HepG2 (cell line): ENCODE data around the gene SERTAD1. TPM values are rescaled to one million over a fixed set of nuclear protein-coding genes. Genes with fewer than 3 reads are reported as not detected.

Experiments
- ATAC-seq: fragments of 200-7000 bp; cut with Tn5 transposase; 3 replicates; pipeline ENCODE4 v1.9.1; 2020; ENCODE audit warnings: mild to moderate bottlenecking, moderate library complexity
- BruUV-seq: library from RNA; stranded (reverse); fragments of 400-500 nt; replicated peaks from 2 replicates; lab custom pipeline; 2021; lab: Mats Ljungman, UMichigan
- CTCF ChIA-PET: fragments of 300-600 bp; formaldehyde crosslinking; extraction: SDS; loops from one replicate; lab custom pipeline; 2021; ENCODE audit warnings: low total read pairs, inconsistent platforms, low intra/inter-chr PET ratio; lab: Yijun Ruan, JAX
- POLR2A ChIA-PET: fragments of 350-600 bp; sonication (Branson Sonifier 250); formaldehyde crosslinking; loops from one replicate; lab custom pipeline; 2020; ENCODE audit warnings: antibody characterized with exemption, inconsistent platforms; lab: Yijun Ruan, JAX
- DNase-seq: peaks from one replicate; pipeline ENCODE4 v3.0.0-alpha.2; 2015; ENCODE audit warnings: low spot score
- FAIRE-seq: peaks from 3 replicates; lab custom pipeline; 2011; peaks lifted over from hg19 to GRCh38; lab: Jason Lieb, UNC
- H2AFZ ChIP-seq: one replicate; pipeline ENCODE4 v1.6.1; 2011; ENCODE audit warnings: low read length, inconsistent platforms
- H3K27ac ChIP-seq: fragments of 300-600 bp; 3 replicates; pipeline ENCODE4 v1.8.0; 2011; ENCODE audit warnings: mixed run types, mild to moderate bottlenecking, mixed read lengths, low read length, inconsistent platforms; ENCODE audit not compliant: insufficient read depth; ENCODE audit errors: extremely low read length
- H3K27me3 ChIP-seq, 2 experiments: fragments of 200-600 bp in 1 of 2; 2 replicates in 1 of 2; 3 replicates in 1 of 2; pipeline versions ENCODE4 v1.6.0 to v1.8.0; 2011; ENCODE audit warnings: low read length in 2 of 2, mild to moderate bottlenecking in 2 of 2, moderate library complexity in 2 of 2, inconsistent platforms in 1 of 2; ENCODE audit not compliant: insufficient read depth in 2 of 2, control insufficient read depth in 1 of 2
- H3K36me3 ChIP-seq, 2 experiments: fragments of 200-600 bp in 1 of 2; replicated peaks in 1 of 2; 2 replicates in 1 of 2; 3 replicates in 1 of 2; pipeline versions ENCODE4 v1.5.1 to v1.8.0; 2011; ENCODE audit warnings: low read length in 2 of 2, inconsistent platforms in 1 of 2; ENCODE audit not compliant: insufficient read depth in 2 of 2, control insufficient read depth in 1 of 2
- H3K4me1 ChIP-seq: 2 replicates; pipeline ENCODE4 v1.5.1; 2012; ENCODE audit warnings: low read length, inconsistent platforms; ENCODE audit not compliant: insufficient read depth
- H3K4me2 ChIP-seq: 2 replicates; pipeline ENCODE4 v1.6.0; 2011; ENCODE audit warnings: low read depth, low read length, inconsistent platforms
- H3K4me3 ChIP-seq, 3 experiments: fragments of 200-600 bp in 1 of 3; sonication (generic), shearing (Covaris generic) in 1 of 3; replicated peaks in 1 of 3; 2 replicates each; pipeline ENCODE4 v1.5.1; 2011 to 2016; ENCODE audit warnings: low read length in 3 of 3, inconsistent platforms in 2 of 3, low read depth in 2 of 3, mild to moderate bottlenecking in 2 of 3, control low read depth in 1 of 3, mixed read lengths in 1 of 3; ENCODE audit not compliant: insufficient read depth in 1 of 3
- H3K79me2 ChIP-seq: one replicate; pipeline ENCODE4 v1.6.1; 2011; ENCODE audit warnings: low read length, inconsistent platforms; ENCODE audit not compliant: insufficient read depth
- H3K9ac ChIP-seq: 2 replicates; pipeline ENCODE4 v1.6.0; 2011; ENCODE audit warnings: mild to moderate bottlenecking, low read depth, low read length, inconsistent platforms; ENCODE audit not compliant: insufficient read depth
- H3K9me3 ChIP-seq: 2 replicates; pipeline ENCODE4 v1.5.1; 2012; ENCODE audit warnings: mild to moderate bottlenecking, low read length
- H4K20me1 ChIP-seq: 2 replicates; pipeline ENCODE4 v1.6.0; 2011; ENCODE audit warnings: inconsistent platforms, mild to moderate bottlenecking, low read length, moderate library complexity; ENCODE audit not compliant: insufficient read depth
- ZIK1 ChIP-seq: sonication (generic); formaldehyde crosslinking; IDR thresholded peaks from 2 replicates; pipeline ENCODE4 v1.5.0; 2020; ENCODE audit warnings: mild to moderate bottlenecking, low read depth, missing genetic modification reagents, borderline replicate concordance
- ZNF792 ChIP-seq: IDR thresholded peaks from 2 replicates; pipeline ENCODE4 v1.6.1; 2016
- WGBS: methylation state at CpG from one replicate; pipeline ENCODE4 v1.1.6; 2017; ENCODE audit warnings: low lambda C conversion rate; 5-methylcytosine and 5-hydroxymethylcytosine counted together
- in situ Hi-C: cut with HindIII; loops from 2 replicates; pipeline ENCODE4 v1.10.0; 2017; ENCODE audit warnings: low pct_unique_long_range_greater_than_20kb; ENCODE audit not compliant: extremely low pct_ligation_motif_present
- intact Hi-C: fragments of 100-400 bp; cut with micrococcal nuclease; formaldehyde crosslinking; loops from one replicate; pipeline ENCODE4 v1.10.0; 2022; ENCODE audit not compliant: unreplicated experiment
- polyA plus RNA-seq, 8 experiments: library from polyadenylated mRNA; depleted of rRNA in 3 of 8; stranded (reverse) in 7 of 8; unstranded in 1 of 8; fragments of >200 nt; fragmentation: Illumina TruSeq in 4 of 8; extraction: Trizol in 4 of 8; gene quantifications; 2 replicates each; pipeline versions ENCODE4 v1.2.1 to v1.2.3, GENCODE V29; 2011 to 2016; ENCODE audit warnings: low read depth in 4 of 8, missing spikeins in 1 of 8, mixed read lengths in 1 of 8; ENCODE audit not compliant: insufficient read depth in 1 of 8
- total RNA-seq, 5 experiments: library from RNA; depleted of rRNA; stranded (reverse); fragments of >200 nt; fragmentation: Illumina TruSeq; extraction: Trizol; gene quantifications; 2 replicates each; pipeline ENCODE4 v1.2.3, GENCODE V29; 2016; ENCODE audit warnings: low read depth in 1 of 5
- TF ChIP-seq, protein P1 (sequence below): sonication (generic); formaldehyde crosslinking; IDR thresholded peaks from 2 replicates; pipeline ENCODE4 v1.5.0; 2020; ENCODE audit warnings: missing genetic modification reagents
- TF ChIP-seq, protein P2 (sequence below): IDR thresholded peaks from 2 replicates; pipeline ENCODE4 v1.6.1; 2016; ENCODE audit warnings: missing compliant biosample characterization, missing genetic modification reagents, borderline replicate concordance
- TF ChIP-seq, protein P3 (sequence below): sonication (generic); formaldehyde crosslinking; IDR thresholded peaks from 2 replicates; pipeline ENCODE4 v1.4.0; 2020; ENCODE audit warnings: missing genetic modification reagents, mild to moderate bottlenecking, borderline replicate concordance

SERTAD1 gene
- total and polyA plus RNA-seq, 2 of the 13 experiments (the other 11 are each of a cell fraction or from before 2014, with no cell fraction given) = 4.3 to 4.5 TPM

DNA sequence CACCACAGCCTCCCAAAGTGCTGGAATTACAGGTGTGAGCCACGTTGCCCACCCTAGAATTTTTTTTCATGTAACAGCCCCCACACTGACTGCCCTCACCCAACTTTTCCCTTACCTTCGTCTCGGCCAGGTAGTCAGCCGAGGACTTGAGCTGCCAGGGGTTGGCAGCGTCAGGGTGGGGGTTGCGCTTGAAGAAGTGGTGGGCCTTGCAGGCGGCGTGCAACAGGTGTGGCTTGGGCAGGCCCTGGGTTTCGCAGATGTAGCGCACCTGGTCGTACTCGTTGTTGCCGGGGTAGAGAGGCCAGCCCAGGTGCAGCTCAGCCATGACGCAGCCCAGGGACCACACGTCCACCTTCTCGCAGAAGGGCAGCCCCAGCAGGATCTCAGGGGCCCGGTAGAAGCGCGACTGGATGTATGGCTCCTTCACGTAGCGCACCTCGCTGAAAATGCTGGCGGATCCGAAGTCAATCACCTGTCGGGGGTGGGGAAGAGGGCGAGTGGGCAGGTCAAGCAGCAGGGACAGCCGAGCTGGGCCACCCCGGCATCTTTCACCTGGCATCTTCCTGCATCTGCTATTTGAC is 42.0 kb downstream of the SERTAD1 start:
- TF ChIP-seq, protein P1, sequence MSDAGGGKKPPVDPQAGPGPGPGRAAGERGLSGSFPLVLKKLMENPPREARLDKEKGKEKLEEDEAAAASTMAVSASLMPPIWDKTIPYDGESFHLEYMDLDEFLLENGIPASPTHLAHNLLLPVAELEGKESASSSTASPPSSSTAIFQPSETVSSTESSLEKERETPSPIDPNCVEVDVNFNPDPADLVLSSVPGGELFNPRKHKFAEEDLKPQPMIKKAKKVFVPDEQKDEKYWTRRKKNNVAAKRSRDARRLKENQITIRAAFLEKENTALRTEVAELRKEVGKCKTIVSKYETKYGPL = no peak
- TF ChIP-seq ZIK1 = no peak
- TF ChIP-seq, protein P2, sequence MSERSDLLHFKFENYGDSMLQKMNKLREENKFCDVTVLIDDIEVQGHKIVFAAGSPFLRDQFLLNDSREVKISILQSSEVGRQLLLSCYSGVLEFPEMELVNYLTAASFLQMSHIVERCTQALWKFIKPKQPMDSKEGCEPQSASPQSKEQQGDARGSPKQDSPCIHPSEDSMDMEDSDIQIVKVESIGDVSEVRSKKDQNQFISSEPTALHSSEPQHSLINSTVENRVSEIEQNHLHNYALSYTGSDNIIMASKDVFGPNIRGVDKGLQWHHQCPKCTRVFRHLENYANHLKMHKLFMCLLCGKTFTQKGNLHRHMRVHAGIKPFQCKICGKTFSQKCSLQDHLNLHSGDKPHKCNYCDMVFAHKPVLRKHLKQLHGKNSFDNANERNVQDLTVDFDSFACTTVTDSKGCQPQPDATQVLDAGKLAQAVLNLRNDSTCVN (CRISPR knock-in tag) = no peak
- TF ChIP-seq, protein P3, sequence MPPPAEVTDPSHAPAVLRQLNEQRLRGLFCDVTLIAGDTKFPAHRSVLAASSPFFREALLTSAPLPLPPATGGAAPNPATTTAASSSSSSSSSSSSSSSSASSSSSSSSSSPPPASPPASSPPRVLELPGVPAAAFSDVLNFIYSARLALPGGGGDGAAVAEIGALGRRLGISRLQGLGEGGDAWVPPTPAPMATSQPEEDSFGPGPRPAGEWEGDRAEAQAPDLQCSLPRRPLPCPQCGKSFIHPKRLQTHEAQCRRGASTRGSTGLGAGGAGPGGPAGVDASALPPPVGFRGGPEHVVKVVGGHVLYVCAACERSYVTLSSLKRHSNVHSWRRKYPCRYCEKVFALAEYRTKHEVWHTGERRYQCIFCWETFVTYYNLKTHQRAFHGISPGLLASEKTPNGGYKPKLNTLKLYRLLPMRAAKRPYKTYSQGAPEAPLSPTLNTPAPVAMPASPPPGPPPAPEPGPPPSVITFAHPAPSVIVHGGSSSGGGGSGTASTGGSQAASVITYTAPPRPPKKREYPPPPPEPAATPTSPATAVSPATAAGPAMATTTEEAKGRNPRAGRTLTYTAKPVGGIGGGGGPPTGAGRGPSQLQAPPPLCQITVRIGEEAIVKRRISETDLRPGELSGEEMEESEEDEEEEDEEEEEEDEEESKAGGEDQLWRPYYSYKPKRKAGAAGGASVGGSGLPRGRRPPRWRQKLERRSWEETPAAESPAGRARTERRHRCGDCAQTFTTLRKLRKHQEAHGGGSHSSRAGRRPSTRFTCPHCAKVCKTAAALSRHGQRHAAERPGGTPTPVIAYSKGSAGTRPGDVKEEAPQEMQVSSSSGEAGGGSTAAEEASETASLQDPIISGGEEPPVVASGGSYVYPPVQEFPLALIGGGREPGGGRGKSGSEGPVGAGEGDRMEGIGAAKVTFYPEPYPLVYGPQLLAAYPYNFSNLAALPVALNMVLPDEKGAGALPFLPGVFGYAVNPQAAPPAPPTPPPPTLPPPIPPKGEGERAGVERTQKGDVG (CRISPR knock-in tag) = no peak
- no peak for TF ChIP-seq ZNF792 (CRISPR knock-in tag)
- TF ChIP-seq, all 625 proteins: peak for 0
- Histone ChIP-seq H3K4me2 (no peak overlapping the region), H3K4me1 (peaks cover 8% of the 10 kb centered on the region; the same call in 1 of the 2 replicates), H3K27ac (no peak overlapping the region), H3K9ac (no peak overlapping the region), H3K9me3 (no peaks in the 10 kb centered on the region), H3K27me3 (0 out of 5 replicates have a peak, but pooled peaks cover 0 to 2% of the 10 kb centered on the region in 2 experiments), H3K4me3 (no peak overlapping the region), H2AFZ (no peak overlapping the region), H3K79me2 (no peaks in the 10 kb centered on the region), H4K20me1 (no peaks in the 10 kb centered on the region), H3K36me3 (no peaks in the 10 kb centered on the region; a peak in 1 of 5 replicates)
- ChIA-PET CTCF (no interaction called here), POLR2A (no interaction called here)
- DNase-seq (no peak), FAIRE-seq (no peak), ATAC-seq (no peak)
- BruUV-seq = no TSS peak
- WGBS = 85% methylated on average over 28 of the region's 28 CpGs
- in situ Hi-C loops (no loop called here), intact Hi-C loops (no loop called here)
